ENCODE data around the gene PRDX6.
A peak's percentile ranks its signal among the peaks of the same experiment; 100 is the strongest.
"Not testable (repeated sequence)": the region's sequence is repeated elsewhere in the genome, so short reads cannot be mapped to it uniquely, and the experiment has no call there.

PRDX6 gene

GRCh38 chr1:173488001-173488400, 10.9 kb downstream of the PRDX6 start:
- DNase-seq (ENCODE audit: insufficient read length, low spot score): no peak
- FAIRE-seq: no peak

DNA sequence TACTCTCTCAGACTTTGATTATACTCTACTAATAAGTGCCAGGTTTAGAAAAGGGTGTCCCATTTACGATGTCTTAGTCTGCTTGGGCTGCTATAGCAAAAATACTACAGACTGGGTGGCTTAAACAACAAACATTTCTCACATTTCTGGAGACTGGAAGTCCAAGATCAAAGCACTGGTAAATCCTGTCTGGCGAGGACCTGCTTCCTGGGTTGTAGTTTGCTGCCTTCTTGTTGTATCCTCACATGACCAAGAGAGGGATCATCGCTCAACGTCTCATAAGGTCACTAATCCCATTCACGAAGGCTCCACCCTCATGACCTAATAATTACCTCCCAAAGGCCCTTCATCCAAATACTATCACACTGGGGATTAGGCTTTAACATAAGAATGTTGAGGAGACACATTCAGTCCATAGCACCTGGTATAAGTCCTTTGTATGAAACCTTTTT, 12.0 kb downstream of the PRDX6 start:
- DNase-seq (ENCODE audit: insufficient read length, low spot score): no peak
- FAIRE-seq: peak; percentile 91
- TF ChIP-seq CTCF (IDR thresholded peaks at IDR 0.05; ENCODE audit: insufficient read depth, missing control alignments): peak; percentile 14

More at GRCh38 chr1:173488001-173488400, 10.9 kb downstream of the PRDX6 start:
- TF ChIP-seq CTCF (IDR thresholded peaks at IDR 0.05; ENCODE audit: insufficient read depth, missing control alignments): no peak

DNA sequence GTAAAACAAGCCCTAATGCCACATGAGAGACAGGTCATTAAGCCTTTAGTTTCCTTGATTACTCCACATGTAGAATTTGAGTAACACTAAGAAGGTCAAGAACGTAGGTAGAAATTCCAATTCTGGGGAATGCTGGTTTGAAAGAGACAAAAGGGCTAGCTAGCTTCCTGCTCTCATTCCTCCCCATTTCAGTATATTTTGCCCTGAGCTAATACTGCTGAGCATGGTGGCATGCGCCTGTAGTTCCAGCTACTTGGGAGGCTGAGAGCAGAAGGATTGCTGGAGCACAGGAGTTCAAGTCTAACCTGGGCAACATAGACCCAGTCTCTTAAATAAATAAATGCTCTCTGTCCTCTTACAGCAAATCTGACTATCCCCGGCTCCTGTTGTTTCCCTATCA, 12.8 kb downstream of the PRDX6 start:
- no peak for FAIRE-seq
- no peak for DNase-seq (ENCODE audit: insufficient read length, low spot score)
- TF ChIP-seq CTCF (IDR thresholded peaks at IDR 0.05; ENCODE audit: insufficient read depth, missing control alignments): no peak

- no peak for TF ChIP-seq CTCF (IDR thresholded peaks at IDR 0.05; ENCODE audit: insufficient read depth, missing control alignments)
- no peak for DNase-seq (ENCODE audit: insufficient read length, low spot score)
- no peak for FAIRE-seq
Observed at GRCh38 chr1:173491508-173491907, 14.4 kb downstream of the PRDX6 start.

DNA sequence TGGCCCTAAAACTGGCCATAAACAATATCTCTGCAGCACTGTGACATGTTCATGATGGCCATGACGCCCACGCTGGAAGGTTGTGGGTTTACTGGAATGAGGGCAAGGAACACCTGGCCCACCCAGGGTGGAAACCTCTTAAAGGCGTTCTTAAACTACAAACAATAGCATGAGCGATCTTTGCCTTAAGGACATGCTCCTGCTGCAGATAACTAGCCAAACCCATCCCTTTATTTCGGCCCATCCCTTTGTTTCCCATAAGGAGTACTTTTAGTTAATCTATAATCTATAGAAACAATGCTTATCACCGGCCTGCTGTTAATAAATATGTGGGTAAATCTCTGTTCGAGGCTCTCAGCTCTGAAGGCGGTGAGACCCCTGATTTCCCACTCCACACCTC, 16.0 kb downstream of the PRDX6 start:
- FAIRE-seq; DNase-seq (ENCODE audit: insufficient read length, low spot score): not testable (repeated sequence)

DNA sequence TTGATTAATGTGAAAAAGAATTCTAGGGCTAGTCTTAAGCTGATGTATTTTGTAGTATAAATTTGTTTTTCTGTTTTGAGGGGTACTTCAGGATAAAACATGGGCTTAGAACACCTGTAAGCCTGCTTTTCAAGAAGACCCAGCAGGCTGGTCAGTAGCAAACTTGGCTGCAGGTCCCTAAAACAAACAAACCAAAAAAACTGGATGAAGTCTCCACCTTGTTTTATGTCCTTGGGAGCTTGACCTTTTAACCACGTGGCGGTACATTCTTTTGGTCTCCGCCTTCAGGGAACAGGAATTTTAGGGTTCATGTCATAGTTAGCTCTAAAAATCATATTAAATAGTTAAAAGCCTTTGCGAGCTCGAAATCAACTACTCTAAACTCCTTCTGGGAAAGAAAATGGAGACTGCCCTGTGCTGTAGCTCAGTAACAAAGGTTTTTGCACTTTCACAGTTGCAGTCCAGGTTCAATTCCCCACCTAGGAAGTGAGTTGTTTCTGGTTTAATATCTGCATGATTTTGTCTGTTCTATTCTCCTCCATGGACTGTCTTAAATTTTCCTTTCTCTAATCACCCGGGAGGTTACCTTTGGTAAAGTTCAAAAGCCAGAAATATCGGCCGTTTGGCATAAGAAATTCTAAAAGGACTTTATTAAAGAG, 18.6 kb downstream of the PRDX6 start:
- DNase-seq (ENCODE audit: insufficient read length, low spot score) (no peak), FAIRE-seq (no peak)
- TF ChIP-seq CTCF (IDR thresholded peaks at IDR 0.05; ENCODE audit: insufficient read depth, missing control alignments): no peak

GRCh38 chr1:173496757-173497320, 19.7 kb downstream of the PRDX6 start:
- TF ChIP-seq CTCF (IDR thresholded peaks at IDR 0.05; ENCODE audit: insufficient read depth, missing control alignments): no peak
- no peak for FAIRE-seq
- no peak for DNase-seq (ENCODE audit: insufficient read length, low spot score)
